Stimulated activated naive CD8-positive, alpha-beta T cell treated with anti-CD3 and anti-CD28 coated beads, Interleukin-15, Interleukin-2, amounts not matched to agents 100 ng/mL and 50 ng/mL, for 24 hours (primary cell): ENCODE data around the gene RTN4R.

ENCODE experiments used
- H3K27ac Mint-ChIP-seq: one replicate; pipeline ENCODE4 v1.8.0; 2021; ENCODE audit warnings: mild to moderate bottlenecking, mixed read lengths
- H3K27me3 Mint-ChIP-seq: one replicate; pipeline ENCODE4 v1.8.0; 2021; ENCODE audit warnings: mixed read lengths
- H3K36me3 Mint-ChIP-seq: one replicate; pipeline ENCODE4 v1.8.0; 2021; ENCODE audit warnings: low read depth, mixed read lengths
- H3K4me1 Mint-ChIP-seq: one replicate; pipeline ENCODE4 v1.8.0; 2021; ENCODE audit warnings: low read depth, mixed read lengths
- H3K4me3 Mint-ChIP-seq: one replicate; pipeline ENCODE4 v1.8.0; 2021; ENCODE audit warnings: mild to moderate bottlenecking, mixed read lengths
- H3K9me3 Mint-ChIP-seq: one replicate; pipeline ENCODE4 v1.8.0; 2021; ENCODE audit warnings: mixed read lengths

Gene RTN4R

DNA sequence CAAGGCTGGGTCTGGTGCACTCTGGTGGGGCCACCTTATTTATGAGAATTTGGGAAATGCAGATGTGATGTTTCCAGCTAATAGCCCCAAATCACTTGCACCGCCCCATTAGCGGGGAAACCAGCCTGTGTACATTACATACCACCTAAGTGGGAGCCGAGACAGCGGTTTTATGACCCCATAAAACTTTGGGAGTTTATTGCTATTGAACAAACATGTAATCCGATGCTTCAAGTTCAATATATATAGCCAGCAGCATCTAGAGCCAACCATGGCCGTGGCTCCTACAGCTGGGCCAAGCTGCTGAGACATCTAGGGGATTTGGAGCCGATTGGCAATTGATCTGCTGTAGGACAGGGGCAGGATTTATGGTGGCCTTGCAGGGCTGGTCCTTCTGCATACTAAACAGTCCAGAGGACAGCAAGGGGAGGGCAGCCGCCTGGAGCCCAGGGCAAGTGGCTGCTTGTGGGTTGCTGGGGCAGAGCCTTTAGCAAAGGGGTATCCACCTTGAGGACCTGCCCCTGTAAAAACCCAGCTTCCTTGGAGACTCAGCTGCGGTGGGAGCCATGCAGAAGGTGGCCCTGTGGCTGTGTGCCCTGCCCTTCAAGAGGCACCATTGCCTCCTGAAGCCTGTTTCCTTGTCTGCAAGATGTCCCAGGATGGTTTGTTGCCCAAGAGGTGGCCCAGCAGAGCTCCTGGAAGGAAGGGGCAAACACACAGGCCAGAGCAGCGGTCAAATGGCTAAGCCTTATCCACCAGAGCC is 69.4 kb downstream of the RTN4R start:
- Mint-ChIP-seq H3K27me3 (no peaks in the 10 kb centered on the region), H3K9me3 (no peaks in the 10 kb centered on the region), H3K36me3 (no peaks in the 10 kb centered on the region), H3K27ac (no peak overlapping the region), H3K4me1 (no peaks in the 10 kb centered on the region), H3K4me3 (no peak overlapping the region)

GRCh38 chr22:20197407-20198030 is 70.6 kb downstream of the RTN4R start:
- Mint-ChIP-seq H3K4me3 (no peak overlapping the region), H3K36me3 (no peaks in the 10 kb centered on the region), H3K27ac (no peak overlapping the region), H3K4me1 (no peaks in the 10 kb centered on the region), H3K27me3 (no peaks in the 10 kb centered on the region), H3K9me3 (no peaks in the 10 kb centered on the region)

DNA sequence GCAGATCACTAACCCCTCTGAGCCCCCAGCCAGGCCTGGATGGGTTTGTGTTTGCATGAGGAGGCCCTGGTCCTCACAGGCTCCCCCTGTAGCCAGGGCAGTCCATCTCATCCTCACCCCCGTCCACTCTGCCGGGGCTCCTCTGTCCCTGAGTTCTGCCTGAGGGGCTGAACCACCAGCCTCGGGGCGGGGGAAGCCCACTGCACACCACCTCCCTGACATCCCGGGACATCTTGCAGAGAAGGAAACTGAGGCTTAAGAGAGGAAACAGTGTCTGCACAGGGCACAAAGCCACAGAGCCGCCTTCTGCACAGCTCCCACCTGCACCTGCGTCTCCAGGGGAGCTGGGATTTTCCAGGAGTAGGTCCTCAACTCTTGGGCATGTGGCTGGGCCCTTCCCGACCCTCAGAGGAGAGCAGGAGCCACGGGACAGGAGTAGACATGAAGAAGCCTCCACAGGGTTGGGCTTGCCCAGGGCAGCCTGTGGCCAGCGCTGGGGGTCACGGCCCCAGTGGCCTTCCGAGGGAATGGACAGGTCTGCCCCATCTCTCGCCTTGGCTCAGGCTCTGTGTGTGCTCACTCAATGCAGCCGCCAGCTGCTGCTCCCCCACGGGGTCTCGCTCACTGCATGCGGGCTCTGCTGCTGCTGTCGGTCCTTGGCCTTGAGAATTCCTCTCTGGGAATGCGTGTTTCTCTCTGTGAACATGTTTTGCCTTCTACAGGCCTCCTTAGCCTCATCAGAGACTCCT is 71.8 kb downstream of the RTN4R start:
- Mint-ChIP-seq H3K27me3 (no peaks in the 10 kb centered on the region), H3K27ac (no peak overlapping the region), H3K9me3 (no peaks in the 10 kb centered on the region), H3K4me3 (no peak overlapping the region), H3K4me1 (no peaks in the 10 kb centered on the region), H3K36me3 (no peaks in the 10 kb centered on the region)

- H3K27ac Mint-ChIP-seq, result no peak overlapping the region
- no peaks in the 10 kb centered on the region for H3K27me3 Mint-ChIP-seq
- no peaks in the 10 kb centered on the region for H3K9me3 Mint-ChIP-seq
- no peak overlapping the region for H3K4me3 Mint-ChIP-seq
- H3K4me1 Mint-ChIP-seq, result no peaks in the 10 kb centered on the region
- no peaks in the 10 kb centered on the region for H3K36me3 Mint-ChIP-seq
Measured at GRCh38 chr22:20194681-20195593, 73.2 kb downstream of the RTN4R start.

DNA sequence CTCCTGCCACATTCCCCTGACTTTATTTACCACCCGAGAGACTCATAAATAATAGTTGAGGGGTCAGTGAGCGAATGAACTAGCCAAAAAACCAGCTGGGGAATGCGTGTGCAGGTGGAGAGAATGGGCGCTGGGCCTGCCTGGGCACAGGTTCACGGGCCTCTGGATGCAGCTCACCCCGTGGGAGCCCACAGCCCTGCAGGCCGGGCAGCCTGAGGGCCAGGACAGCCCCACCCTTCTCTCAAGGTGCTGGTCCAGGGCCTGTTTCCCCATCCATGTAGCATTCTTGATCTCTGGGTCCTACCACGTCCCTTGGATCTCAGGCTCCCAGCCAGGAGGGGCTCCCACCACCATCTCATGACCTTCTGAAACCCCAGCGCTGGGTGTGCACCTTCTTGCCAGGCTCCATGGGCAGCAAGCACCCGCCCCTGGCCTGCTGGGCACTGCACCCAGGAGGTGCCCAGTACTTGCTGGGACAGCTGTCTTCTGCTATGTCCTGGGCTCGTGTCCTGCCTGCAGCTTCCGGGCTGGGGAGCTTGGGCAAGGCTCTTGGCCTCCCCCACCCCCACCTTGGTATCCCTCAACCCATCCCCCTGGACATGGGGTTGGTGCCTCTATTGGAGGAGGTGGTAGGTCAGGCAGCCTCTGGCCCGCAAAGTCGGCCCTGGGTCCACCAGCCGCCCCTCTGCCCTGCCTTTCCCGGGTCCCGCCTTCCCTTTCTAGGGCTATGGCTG is 74.2 kb downstream of the RTN4R start:
- Mint-ChIP-seq H3K9me3 (no peaks in the 10 kb centered on the region), H3K36me3 (no peaks in the 10 kb centered on the region), H3K27ac (no peak overlapping the region), H3K27me3 (no peaks in the 10 kb centered on the region), H3K4me3 (no peak overlapping the region), H3K4me1 (no peaks in the 10 kb centered on the region)

- no peak overlapping the region for H3K4me3 Mint-ChIP-seq
- H3K27me3 Mint-ChIP-seq, result no peaks in the 10 kb centered on the region
- H3K9me3 Mint-ChIP-seq, result no peaks in the 10 kb centered on the region
- no peaks in the 10 kb centered on the region for H3K36me3 Mint-ChIP-seq
- H3K4me1 Mint-ChIP-seq, result no peaks in the 10 kb centered on the region
- H3K27ac Mint-ChIP-seq, result no peak overlapping the region
Measured at GRCh38 chr22:20192972-20193760, 75.0 kb downstream of the RTN4R start.

DNA sequence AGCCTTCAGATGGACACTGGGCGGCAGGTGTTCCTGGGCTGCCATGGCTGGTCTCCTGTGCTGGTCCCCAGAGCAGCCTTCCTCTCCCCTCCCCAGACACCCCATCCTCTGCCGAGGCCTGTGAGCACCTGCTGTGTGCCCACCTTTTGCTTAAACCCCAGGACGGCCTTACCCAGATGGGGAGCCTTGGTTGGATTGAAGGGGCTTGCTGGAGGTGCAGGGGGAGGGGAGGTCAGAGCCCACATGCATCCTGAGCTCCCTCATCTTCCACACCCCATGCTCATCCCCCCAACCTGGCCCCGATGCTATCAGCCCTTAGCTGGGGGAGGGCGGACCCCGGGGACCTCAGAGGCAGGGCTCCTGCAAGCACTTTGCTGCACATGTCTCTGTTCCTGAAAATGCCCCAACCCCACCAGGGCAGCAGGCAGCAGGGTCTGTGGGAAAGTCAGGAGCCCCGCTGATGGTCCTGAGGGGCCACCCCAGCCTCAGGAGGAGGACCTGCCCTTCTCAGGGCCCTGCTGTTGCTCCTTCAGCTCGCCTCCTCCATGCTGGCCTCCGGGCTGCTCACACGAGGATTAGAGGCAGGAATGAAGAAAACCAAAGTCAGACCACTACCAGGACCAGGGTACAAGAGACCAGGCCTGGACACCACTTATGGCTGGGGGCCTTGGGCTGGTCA is 75.7 kb downstream of the RTN4R start:
- H3K4me1 Mint-ChIP-seq, result no peaks in the 10 kb centered on the region
- no peaks in the 10 kb centered on the region for H3K27me3 Mint-ChIP-seq

DNA sequence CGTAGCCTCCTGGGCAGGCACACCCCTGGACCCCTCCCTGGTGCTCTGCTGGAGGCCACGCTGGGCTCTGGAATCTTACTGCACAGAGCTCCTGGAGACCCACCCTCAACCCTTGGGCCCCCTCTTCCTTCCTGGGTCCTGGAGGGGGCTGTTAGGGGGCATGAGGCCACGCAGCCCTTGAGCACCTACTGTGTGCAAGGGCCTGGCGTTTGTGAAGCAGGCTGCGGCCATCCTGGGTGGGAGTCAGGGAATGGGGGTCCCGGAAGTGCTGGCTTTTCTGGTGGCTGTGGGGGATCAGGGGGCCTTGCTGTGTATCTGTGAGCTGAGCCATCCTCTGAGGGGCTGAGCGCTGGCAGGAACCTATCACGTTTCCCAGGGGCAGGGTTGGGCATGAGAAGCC is 76.3 kb downstream of the RTN4R start:
- H3K27ac Mint-ChIP-seq, result no peak overlapping the region

More for the DNA sequence above, 75.7 kb downstream of the RTN4R start:
- Mint-ChIP-seq H3K36me3 (no peaks in the 10 kb centered on the region), H3K27ac (no peak overlapping the region), H3K9me3 (no peaks in the 10 kb centered on the region), H3K4me3 (no peak overlapping the region)

More for the DNA sequence above, 76.3 kb downstream of the RTN4R start:
- Mint-ChIP-seq H3K4me3 (no peak overlapping the region), H3K36me3 (no peaks in the 10 kb centered on the region), H3K27me3 (no peaks in the 10 kb centered on the region), H3K9me3 (no peaks in the 10 kb centered on the region), H3K4me1 (no peaks in the 10 kb centered on the region)
